ENCODE data around the gene RGMB. TPM values are rescaled to one million over a fixed set of nuclear protein-coding genes. Genes with fewer than 3 reads are reported as not detected.

The RGMB gene
- total RNA-seq, 3 donors from 2014 or later (not counting 1 experiment from before 2014, with no cell fraction given): 0.35 to 1.5 (median 0.86) TPM

- Histone ChIP-seq H3K9me3 (ENCODE audit: control insufficient read depth, insufficient read depth, low read length) (no peaks in the 10 kb centered on the region), H3K4me1 (ENCODE audit: control insufficient read depth, insufficient read depth, low read length) (no peaks in the 10 kb centered on the region), H3K4me3 (ENCODE audit: low read length) (no peak overlapping the region), H3K27ac (ENCODE audit: low read length) (no peak overlapping the region), H3K36me3 (ENCODE audit: control insufficient read depth, insufficient read depth, low read length) (no peaks in the 10 kb centered on the region), H3K27me3 (ENCODE audit: control insufficient read depth, insufficient read depth, low read length) (no peaks in the 10 kb centered on the region)
- intact Hi-C loops (cut with micrococcal nuclease): no loop called here
- Mint-ChIP-seq H3K27ac (no peak overlapping the region), H3K36me3 (peaks cover 7% of the 10 kb centered on the region), H3K9me3 (peaks cover 2 to 6% of the 10 kb centered on the region in 2 donors), H3K4me3 (no peak overlapping the region), H3K4me1 (no peaks in the 10 kb centered on the region), H3K27me3 (ENCODE audit: low read depth in 2 of 2) (no peaks in the 10 kb centered on the region)
- TF ChIP-seq CTCF (IDR thresholded peaks at IDR 0.05): no peak
- 93% methylated on average over 6 of the region's 6 CpGs for WGBS (ENCODE audit: insufficient coverage)
- DNase-seq (no peak), ATAC-seq (no peak)
Observed at GRCh38 chr5:98816582-98817222, 43.2 kb downstream of the RGMB start.

- no peaks in the 10 kb centered on the region for H3K27me3 ChIP-seq (ENCODE audit: control insufficient read depth, insufficient read depth, low read length)
Observed at GRCh38 chr5:98825582-98826375, 52.3 kb downstream of the RGMB start.

GRCh38 chr5:98827161-98827560 is 53.7 kb downstream of the RGMB start:
- no peaks in the 10 kb centered on the region for H3K36me3 Mint-ChIP-seq
- Histone ChIP-seq H3K36me3 (ENCODE audit: control insufficient read depth, insufficient read depth, low read length) (no peaks in the 10 kb centered on the region), H3K9me3 (ENCODE audit: control insufficient read depth, insufficient read depth, low read length) (no peaks in the 10 kb centered on the region), H3K27ac (ENCODE audit: low read length) (no peak overlapping the region), H3K4me1 (ENCODE audit: control insufficient read depth, insufficient read depth, low read length) (no peaks in the 10 kb centered on the region), H3K4me3 (ENCODE audit: low read length) (no peak overlapping the region), H3K27me3 (ENCODE audit: control insufficient read depth, insufficient read depth, low read length) (no peaks in the 10 kb centered on the region)
- peak in 1 of 2 donors; percentile 55 for DNase-seq
- no peaks in the 10 kb centered on the region for H3K4me1 Mint-ChIP-seq
- 44% methylated on average over 1 of the region's 1 CpG for WGBS (ENCODE audit: insufficient coverage)
- no peak overlapping the region for H3K27ac Mint-ChIP-seq
- TF ChIP-seq CTCF (IDR thresholded peaks at IDR 0.05): no peak
- intact Hi-C loops (cut with micrococcal nuclease): no loop called here
- ATAC-seq: no peak
- H3K9me3 Mint-ChIP-seq: no peaks in the 10 kb centered on the region
- no peak overlapping the region for H3K4me3 Mint-ChIP-seq
- no peaks in the 10 kb centered on the region for H3K27me3 Mint-ChIP-seq (ENCODE audit: low read depth in 2 of 2)

More at GRCh38 chr5:98825582-98826375, 52.3 kb downstream of the RGMB start:
- no peaks in the 10 kb centered on the region for H3K27me3 Mint-ChIP-seq (ENCODE audit: low read depth in 2 of 2)
- DNase-seq (no peak), ATAC-seq (no peak)
- Histone ChIP-seq H3K9me3 (ENCODE audit: control insufficient read depth, insufficient read depth, low read length) (no peaks in the 10 kb centered on the region), H3K4me3 (ENCODE audit: low read length) (no peak overlapping the region), H3K4me1 (ENCODE audit: control insufficient read depth, insufficient read depth, low read length) (no peaks in the 10 kb centered on the region), H3K27ac (ENCODE audit: low read length) (no peak overlapping the region), H3K36me3 (ENCODE audit: control insufficient read depth, insufficient read depth, low read length) (no peaks in the 10 kb centered on the region)
- no peaks in the 10 kb centered on the region for H3K4me1 Mint-ChIP-seq
- TF ChIP-seq CTCF (IDR thresholded peaks at IDR 0.05): no peak
- peaks cover 2 to 6% of the 10 kb centered on the region in 2 donors for H3K9me3 Mint-ChIP-seq
- WGBS (ENCODE audit: insufficient coverage): 94% methylated on average over 2 of the region's 4 CpGs
- no peak overlapping the region for H3K27ac Mint-ChIP-seq
- peaks cover 7% of the 10 kb centered on the region for H3K36me3 Mint-ChIP-seq
- no peak overlapping the region for H3K4me3 Mint-ChIP-seq
- intact Hi-C loops (cut with micrococcal nuclease): no loop called here
